ENCODE measurements around the gene CTPS1. TPM values are rescaled to one million over a fixed set of nuclear protein-coding genes. Genes with fewer than 3 reads are reported as not detected.

CTPS1 gene
- total RNA-seq, 4 donors from 2014 or later = 3.9 to 16.4 (median 10.6) TPM

GRCh38 chr1:40951943-40952743 lies 27.4 kb upstream of the CTPS1 start:
- TF ChIP-seq, protein P1, sequence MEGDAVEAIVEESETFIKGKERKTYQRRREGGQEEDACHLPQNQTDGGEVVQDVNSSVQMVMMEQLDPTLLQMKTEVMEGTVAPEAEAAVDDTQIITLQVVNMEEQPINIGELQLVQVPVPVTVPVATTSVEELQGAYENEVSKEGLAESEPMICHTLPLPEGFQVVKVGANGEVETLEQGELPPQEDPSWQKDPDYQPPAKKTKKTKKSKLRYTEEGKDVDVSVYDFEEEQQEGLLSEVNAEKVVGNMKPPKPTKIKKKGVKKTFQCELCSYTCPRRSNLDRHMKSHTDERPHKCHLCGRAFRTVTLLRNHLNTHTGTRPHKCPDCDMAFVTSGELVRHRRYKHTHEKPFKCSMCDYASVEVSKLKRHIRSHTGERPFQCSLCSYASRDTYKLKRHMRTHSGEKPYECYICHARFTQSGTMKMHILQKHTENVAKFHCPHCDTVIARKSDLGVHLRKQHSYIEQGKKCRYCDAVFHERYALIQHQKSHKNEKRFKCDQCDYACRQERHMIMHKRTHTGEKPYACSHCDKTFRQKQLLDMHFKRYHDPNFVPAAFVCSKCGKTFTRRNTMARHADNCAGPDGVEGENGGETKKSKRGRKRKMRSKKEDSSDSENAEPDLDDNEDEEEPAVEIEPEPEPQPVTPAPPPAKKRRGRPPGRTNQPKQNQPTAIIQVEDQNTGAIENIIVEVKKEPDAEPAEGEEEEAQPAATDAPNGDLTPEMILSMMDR (IDR thresholded peaks at IDR 0.05; ENCODE audit: low read depth) = no peak

GRCh38 chr1:40952744-40953315 lies 26.7 kb upstream of the CTPS1 start:
- TF ChIP-seq, protein P1 (IDR thresholded peaks at IDR 0.05; ENCODE audit: low read depth) = no peak

DNA sequence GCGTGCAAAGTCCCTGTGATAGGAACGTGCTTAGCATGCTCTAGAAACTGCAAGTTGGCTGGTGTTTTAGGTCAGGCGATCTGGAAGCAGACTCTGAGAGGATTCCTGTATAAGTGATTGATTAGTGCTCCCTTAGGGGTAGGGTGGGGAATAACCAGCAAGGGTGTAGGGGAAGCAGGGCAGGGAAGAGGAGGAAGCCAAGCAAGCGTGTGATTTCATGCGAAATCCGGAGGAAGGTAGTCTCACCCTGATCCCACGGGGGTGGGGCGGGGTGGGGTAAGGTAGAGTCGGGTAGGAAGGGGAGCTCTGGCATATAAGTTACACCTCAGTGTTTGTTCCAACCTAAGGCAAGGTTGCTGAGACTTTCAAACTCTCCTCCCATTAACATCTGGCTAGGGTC lies 24.9 kb upstream of the CTPS1 start:
- TF ChIP-seq, protein P1 (IDR thresholded peaks at IDR 0.05; ENCODE audit: low read depth) = no peak

- TF ChIP-seq, protein P1 (IDR thresholded peaks at IDR 0.05; ENCODE audit: low read depth) = no peak
These were observed 24.2 kb upstream of the CTPS1 start for GRCh38 chr1:40955266-40955665.

- TF ChIP-seq, protein P1 (IDR thresholded peaks at IDR 0.05; ENCODE audit: low read depth) = no peak
These were observed 23.1 kb upstream of the CTPS1 start for GRCh38 chr1:40956407-40956806.

GRCh38 chr1:40958210-40958609 lies 21.3 kb upstream of the CTPS1 start:
- TF ChIP-seq, protein P1 (IDR thresholded peaks at IDR 0.05; ENCODE audit: low read depth) = no peak

DNA sequence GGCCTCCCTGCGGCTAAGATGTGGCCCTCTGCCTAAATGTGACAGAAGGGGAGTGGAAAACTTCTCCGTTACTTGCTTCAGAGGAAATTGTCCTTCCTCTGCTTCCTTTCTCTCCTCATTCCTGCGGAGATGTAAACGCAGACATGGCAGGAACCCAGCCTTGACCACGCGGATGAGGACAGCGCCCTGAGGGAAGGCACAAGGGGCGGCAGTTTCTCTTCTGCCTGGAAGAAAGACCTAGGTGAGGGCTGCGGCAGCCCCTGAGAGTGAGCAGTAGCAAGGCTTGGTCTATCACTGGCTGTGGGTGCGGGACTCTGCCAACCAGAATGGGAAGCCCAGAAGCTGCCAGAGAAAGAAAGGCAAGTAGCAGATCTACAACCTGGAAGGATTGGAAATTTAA lies 14.0 kb upstream of the CTPS1 start:
- TF ChIP-seq, protein P1 (IDR thresholded peaks at IDR 0.05; ENCODE audit: low read depth) = no peak

All from subcutaneous adipose tissue (tissue), 4 donors.